Measurements from ENCODE around the gene ADAMTS17.
A peak's percentile ranks its signal among the peaks of the same experiment; 100 is the strongest.

The ADAMTS17 gene

DNA sequence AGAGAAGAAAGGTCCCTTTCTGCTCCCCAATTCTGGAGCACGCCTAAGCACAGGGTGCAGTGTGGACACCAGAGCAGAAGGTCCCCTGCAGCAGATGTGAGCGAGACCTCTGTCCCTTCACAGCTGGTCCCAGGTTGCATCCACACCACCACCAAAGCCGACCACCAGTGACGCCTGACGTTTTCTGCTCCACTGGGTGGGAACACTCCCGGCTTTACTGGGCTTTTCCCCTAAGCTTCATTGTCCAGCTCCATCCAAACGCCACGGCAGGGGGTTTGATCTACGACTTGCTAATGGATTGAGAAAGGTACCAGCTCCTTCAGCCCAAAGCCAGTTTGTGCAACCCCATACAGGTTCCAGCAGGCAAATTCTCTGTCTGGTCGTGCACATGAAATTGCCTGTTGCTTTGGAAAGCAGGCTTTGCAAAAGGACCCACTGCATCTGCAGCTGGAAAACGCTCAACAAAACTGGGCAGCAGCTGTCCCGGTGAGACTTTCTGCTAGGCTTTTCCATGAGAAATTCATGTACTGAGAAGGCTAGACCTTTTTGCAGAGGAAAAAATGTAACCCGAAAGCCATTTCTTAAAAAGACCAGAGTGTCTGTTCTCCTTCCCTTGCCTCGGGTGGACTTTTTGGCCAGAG lies 31.1 kb downstream of the ADAMTS17 start:
- no peak overlapping the region for H3K27ac ChIP-seq
- DNase-seq (ENCODE audit: low read depth, low spot score), result no peak

DNA sequence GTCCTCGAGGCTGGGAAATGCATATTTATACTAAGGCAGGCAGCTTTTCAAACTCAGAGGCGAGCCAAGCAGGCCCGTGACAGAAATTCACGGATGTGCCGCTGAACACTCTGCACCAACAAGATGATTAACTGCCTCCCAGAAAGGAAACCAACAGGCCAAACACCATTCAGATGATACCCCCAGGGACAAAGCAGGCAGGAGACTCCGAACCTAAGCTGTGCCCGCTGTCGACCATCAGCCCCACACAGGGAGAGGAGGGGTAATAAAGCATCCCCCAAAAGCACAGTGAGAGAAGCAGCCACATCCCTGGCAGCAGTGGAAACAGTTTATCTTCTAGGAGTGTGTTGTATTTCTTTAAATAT lies 31.8 kb downstream of the ADAMTS17 start:
- no peak overlapping the region for H3K27ac ChIP-seq
- DNase-seq (ENCODE audit: low read depth, low spot score), result no peak

DNA sequence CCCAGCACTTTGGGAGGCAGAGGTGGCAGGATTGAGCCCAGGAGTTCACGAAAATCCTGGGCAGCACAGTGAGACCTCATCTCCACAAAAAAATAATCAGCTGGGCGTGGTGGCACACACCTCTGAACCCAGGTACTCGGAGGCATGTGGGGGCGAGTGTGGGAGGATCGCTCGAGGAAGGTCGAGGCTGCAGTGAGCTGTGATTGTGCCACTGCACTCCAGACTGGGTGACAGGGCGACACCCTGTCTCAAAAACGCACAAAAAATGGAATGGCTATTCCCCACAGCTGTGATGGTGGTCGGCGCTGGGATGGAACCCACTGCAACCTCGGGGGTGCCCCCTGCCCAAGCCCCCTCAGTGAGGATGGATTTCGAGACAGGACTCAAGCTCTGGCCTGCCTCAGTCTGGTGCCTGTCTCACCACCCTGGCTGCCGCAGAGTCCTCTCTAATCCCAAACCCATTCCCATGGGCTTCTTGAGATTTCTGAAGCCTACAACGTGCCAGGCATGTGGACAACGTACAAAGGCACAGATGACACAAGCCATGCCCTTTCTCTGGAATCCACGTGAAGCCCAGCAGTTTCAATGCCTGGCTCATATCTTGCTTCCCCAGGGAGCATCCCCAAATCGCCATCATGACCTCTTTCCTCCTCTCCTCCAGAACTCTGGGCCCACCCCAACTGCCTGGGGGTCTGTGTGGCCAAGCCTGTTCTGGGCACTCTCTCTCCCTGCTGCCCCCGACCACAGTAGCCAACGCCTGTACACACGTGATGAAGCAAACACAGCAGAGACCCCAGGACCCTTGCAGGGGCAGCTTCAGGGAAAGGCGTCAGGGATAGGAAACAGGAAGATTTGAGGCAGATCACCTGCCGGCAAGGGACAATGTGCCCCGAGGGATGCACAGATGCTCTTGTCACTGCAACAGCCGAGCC lies 32.4 kb downstream of the ADAMTS17 start:
- no peak overlapping the region for H3K27ac ChIP-seq
- no peak for DNase-seq (ENCODE audit: low read depth, low spot score)

DNA sequence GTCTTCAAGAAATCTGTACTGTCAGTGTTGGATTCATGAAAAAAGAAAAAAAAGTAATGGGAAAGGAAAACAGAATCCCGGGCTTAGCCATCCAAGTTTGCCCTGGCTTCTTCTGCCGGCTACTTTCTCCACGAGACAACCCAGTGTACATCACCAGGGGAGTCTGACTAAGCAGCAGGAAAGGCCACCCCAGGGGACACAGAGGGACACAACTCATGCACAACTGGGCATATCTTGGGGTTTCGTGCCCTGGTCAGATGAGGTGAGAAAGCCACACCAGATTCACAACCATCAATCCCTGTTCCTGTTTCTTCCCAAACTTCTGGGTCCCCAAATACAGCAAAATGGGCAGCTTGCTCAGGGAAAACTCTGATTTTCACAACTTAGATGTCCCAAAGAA lies 33.2 kb downstream of the ADAMTS17 start:
- DNase-seq (ENCODE audit: low read depth, low spot score), result no peak
- no peak overlapping the region for H3K27ac ChIP-seq

DNA sequence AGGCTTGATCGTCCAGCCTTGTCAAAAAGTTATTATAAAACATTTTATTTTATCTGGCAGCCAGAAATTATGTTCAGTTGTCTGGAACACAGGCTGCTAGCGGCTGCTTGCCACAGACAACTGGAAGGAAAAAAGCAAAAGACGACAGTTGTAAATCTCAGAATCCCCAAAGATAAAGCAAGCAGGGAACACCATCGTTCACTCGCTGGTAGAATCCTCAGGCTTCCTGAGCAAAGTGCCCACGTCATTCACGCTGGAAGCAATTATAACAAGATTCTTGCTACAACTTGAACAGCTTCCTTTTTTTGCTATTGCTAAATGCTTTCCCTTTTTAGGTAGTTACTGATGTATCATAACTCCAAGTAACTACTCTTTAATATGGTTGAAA lies 33.6 kb downstream of the ADAMTS17 start:
- H3K27ac ChIP-seq, result no peak overlapping the region
- DNase-seq (ENCODE audit: low read depth, low spot score), result no peak

DNA sequence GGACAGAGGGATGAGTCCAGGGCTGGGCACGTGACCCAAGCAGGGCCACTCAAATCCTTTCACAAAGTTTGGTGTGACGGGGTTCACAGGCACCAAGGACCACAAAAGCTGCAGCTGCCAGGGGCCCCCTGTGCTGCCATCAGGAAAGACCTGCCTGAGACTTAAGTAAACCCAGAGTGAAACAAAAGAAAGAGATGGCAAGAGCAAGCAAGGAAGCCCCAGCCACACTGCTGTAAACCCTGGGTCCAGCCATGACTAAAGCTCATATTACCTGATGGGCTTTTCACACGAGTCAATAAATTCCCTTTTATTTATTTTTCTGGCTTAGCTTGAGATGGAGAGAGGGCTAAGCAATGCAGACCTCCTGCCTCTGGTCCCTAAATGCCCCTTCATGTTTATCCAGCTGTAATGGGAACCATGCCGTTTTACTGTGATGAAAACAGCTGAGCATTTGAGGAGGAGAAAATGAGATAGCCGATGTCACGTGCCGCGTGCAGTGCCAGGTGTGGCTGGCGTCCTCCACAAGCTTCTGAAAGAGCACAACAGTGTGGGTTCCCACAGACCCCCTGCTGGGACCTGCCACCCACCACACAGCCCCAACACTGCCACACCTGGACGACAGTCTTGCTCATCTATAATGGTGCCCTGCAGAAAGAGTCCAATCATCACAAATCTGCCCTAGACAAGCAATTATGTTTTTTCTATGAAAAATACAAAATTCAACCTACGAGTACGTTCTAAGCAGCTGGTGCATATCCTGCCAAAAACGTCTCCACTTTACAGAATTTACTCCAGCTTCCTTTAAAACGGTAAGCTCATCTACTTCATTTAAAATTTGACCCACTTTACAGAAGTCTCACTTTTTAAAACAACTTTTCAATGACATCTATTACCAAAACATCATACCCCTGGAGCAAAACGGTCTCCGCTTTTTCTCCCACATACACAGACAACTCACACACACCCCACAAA lies 34.2 kb downstream of the ADAMTS17 start:
- DNase-seq (ENCODE audit: low read depth, low spot score), result no peak
- H3K27ac ChIP-seq, result no peak overlapping the region

DNA sequence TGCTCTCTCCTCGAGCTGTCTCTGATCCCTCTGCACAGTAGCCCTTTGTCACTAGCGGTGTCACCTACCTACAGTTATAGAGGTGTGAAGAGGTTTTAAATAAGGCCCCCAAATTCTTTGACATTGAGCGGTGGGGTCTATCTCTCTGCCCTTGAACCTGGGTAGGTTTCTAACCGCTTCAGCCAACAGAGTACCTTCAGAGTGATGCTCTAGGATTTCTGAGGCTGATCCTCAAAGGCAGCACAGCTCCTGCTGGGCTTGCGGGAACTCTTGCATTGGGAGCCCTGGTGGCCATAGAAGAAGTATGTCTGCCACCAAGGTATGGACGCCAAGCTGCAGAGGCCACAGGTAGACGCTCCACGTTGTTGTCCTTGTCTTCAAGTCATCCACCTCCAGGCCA lies 35.7 kb downstream of the ADAMTS17 start:
- no peak for DNase-seq (ENCODE audit: low read depth, low spot score)

DNA sequence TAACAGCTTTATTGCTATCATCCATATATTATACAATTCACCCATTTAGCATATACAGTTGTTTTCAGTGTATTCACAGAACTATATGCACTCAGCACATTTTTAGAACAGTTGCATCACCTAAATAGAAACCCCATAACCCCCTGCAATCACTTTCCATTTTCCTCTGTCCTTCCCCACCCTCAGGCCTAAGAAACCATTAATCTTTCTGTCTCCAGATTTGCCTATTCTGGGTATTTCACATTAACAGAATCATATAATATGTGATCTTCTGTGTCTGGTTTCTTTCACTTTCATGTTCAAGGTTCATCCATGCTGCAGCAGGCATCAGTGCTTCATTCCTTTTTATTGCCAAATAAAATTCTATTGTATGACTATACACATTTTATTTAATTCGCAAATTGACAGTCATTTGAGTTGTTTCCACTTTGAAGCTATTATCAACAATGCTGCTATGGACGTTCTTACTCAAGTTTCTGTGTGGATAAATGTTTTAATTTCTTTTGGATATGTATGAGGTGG lies 39.8 kb downstream of the ADAMTS17 start:
- no peak for DNase-seq (ENCODE audit: low read depth, low spot score)
- no peak overlapping the region for H3K27ac ChIP-seq

More for the DNA sequence above, 35.7 kb downstream of the ADAMTS17 start:
- no peak overlapping the region for H3K27ac ChIP-seq

DNA sequence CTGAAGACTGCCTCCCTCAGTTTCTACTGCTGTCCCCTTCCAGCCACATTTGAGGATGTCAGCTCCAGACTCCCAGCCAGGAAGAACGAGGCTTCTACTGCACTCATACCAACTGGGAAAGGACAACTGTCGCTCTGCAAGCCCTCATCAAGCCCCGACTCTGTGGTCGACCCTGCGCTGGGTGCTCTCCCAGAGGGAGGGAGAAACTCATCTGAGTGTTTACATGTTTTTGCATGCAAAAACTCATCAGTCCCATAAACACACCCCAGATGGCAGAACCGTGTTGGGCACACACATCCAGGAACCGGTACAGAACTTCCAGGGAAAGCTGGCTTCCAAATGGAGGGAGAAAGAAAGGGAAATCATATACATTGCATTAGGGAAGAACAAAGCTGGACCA lies 43.5 kb downstream of the ADAMTS17 start:
- H3K27ac ChIP-seq, result no peak overlapping the region
- DNase-seq (ENCODE audit: low read depth, low spot score), result no peak

DNA sequence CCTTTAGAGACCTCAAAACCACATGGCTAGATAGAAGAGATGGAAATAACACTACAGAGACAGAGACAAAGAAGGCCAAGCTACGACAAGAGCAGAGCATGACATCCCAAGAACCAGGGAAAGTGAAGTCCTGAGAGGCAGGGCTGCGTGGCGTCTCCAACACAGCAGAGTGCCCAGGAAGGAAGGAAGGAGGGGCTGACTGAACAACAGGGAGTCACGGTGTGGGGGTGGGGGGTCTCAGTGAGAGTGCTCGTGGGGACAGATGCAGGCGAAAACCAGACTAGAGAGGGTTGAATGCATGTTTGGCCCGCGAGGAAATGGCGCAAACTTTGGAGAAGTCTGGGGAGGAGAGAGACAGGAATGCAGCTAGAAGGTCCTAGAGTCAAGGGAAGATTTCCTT lies 44.0 kb downstream of the ADAMTS17 start:
- no peak for DNase-seq (ENCODE audit: low read depth, low spot score)
- H3K27ac ChIP-seq, result no peak overlapping the region

DNA sequence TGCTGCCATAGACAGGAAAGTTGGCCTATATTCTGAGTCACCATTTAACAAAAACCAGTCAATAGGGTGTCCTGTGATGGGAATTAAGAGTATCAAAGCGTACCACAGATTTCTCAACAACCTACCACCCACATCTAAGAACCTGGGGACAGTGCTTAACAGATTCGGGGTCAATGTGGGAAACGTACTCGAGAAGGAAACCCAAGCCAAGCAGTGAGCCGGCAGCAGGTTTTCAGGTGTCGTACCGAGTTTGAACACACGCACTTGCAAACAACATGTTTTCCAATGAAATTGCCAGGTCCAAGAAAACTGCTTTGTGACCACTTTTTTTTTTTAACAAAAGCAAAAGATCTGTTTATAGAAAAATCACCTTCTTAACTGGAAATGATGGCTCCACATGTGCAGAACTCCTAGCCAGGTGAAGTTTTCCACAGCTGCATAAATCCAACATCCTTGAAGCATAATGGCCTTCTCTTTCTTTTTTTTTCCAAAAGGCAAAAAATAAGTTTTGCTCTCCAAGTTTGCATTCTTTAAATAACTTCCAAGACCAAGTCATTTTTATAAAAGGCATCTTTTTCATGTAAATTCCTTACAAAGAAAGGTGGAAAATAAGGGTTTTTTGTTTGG lies 45.7 kb downstream of the ADAMTS17 start:
- no peak for DNase-seq (ENCODE audit: low read depth, low spot score)
- H3K27ac ChIP-seq, result no peak overlapping the region

DNA sequence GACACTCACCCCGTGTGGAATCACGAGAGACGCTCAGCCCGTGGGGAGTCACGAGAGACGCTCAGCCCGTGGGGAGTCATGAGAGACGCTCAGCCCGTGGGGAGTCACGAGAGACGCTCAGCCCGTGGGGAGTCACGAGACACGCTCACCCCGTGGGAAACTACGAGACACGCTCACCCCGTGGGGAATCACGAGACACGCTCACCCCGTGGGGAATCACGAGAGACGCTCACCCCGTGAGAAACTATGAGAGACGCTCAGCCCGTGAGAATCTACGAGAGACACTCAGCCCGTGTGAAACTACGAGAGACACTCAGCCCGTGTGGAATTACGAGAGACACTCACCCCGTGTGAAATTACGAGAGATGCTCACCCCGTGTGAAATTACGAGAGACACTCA lies 49.8 kb downstream of the ADAMTS17 start:
- DNase-seq (ENCODE audit: low read depth, low spot score), result no peak
- H3K27ac ChIP-seq, result no peak overlapping the region

DNA sequence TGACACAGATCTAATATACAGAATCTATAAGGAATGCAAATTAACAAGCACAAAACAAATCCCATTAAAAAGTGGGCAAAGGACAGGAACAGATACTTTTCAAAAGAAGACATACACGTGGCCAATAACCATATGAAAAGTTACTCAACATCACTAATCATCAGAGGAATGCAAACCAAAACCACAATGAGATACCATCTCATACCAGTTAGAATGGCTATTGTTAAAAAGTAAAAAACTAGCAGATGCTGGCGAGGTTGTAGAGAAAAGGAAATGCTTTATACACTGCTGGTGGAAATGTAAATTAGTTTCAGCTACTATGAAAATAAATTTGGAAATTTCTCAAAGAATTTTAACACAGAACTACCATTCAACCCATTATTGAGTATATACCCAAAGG lies 50.7 kb downstream of the ADAMTS17 start:
- peak; percentile 18 for DNase-seq (ENCODE audit: low read depth, low spot score)
- H3K27ac ChIP-seq, result no peak overlapping the region

DNA sequence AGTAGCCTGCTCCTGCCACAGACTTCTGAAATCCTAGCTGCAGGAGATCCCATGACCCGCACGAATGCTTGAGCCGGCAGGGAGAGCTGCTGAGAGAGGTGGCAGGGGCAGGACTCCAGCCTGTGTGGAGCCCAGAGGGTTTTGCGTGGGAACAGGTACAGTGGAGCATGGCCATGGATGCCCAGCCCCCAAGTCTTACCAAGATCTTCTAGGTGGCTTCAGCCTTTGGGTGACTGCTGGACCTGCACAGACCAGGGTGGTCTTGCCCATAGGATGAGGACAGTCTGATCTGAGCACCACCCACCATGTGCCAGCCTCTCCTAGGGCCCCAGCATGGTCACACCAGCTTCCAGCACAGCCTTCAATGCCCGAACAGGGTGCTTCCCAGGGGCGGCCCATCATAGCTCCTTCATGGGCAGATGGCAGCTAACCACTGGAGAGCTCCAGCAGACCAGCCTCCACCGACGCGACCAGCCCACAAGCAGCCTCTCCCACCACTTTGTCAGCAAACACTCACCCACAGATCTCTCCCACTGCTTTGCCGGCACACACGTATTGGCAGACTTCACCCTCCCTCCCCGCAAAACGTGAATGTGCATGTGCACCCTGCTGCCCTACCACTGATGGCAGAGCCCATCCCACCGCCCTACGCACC lies 56.0 kb downstream of the ADAMTS17 start:
- DNase-seq (ENCODE audit: low read depth, low spot score), result no peak
- H3K27ac ChIP-seq, result no peak overlapping the region

DNA sequence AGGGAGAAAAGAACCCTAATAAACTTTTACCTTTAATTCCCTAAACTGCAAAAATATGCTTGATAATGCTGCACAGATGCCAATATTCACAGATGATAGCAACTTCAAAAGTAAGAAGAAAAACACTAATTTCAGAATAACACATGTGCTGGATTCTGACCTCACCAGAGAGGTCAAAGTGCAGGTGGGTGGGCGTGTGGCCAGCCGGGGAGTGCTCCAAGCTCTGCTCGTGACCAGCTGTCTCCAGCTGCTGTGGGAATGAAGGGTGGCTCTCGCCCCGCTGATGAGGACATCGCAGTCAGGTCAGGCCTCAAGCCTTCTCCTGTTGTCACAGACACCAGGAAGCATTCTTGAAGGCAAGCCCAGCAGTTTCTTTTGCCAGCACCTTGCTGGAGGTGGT lies 57.1 kb downstream of the ADAMTS17 start:
- no peak overlapping the region for H3K27ac ChIP-seq
- no peak for DNase-seq (ENCODE audit: low read depth, low spot score)

DNA sequence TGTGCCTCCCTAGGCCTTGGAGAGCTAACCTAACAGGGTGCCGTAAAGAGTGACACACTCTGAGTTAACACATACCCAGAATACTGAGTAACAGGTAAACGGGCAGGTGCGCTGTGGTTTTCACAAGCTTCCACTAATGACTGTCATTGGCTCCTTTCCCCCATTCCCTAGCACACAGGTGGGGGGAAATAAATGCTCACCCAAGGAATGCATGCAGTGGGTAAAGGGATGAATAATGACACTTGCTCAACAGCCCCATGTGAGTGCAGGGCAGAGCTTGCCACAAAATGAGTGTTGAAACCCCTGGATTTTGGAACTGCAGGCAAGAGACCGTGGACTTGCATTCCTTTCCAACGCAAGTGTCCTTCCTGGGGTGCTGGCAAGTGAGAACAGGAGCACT lies 57.6 kb downstream of the ADAMTS17 start:
- peak; percentile 82 for DNase-seq (ENCODE audit: low read depth, low spot score)
- H3K27ac ChIP-seq, result peak overlapping the region; percentile 46

DNA sequence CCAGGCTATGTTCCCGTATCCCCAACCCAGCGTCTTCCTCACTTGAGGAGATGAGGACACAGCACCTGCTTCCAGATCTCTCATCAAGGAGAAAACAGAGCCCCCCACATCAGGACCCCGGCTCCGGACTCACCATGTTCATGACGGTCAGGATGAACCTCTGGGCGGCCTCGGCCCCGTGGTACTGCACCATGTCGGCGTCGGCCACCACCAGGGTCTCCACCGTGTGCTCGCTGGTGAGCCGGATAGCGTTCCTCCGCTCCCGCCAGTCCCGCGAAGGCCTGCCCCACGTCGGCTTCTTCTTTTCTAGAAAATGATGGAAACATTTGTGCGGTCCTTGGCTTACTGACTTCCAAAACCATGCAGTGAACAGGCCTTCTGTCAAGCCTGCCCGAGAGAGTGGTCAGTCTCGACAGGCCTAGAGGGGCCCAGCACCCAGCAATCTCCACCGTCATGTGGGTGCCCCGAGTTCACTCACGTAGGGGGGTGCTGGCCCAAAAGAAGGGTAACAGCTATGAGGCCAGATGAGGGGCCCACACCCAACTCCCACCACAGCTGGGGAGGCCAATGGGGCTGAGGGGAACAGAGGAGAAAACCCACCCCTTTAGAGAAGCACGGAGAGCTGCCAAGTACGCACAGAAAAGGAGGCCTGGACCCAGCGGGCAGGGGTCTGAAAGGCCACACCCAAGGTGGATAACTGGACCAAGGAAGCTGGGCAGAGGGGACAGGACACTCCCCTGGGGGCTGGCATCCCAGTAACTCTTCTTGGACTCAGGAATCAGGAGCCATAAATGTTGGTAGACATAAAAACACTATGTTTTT lies 60.5 kb downstream of the ADAMTS17 start:
- DNase-seq (ENCODE audit: low read depth, low spot score), result no peak
- no peak overlapping the region for H3K27ac ChIP-seq

DNA sequence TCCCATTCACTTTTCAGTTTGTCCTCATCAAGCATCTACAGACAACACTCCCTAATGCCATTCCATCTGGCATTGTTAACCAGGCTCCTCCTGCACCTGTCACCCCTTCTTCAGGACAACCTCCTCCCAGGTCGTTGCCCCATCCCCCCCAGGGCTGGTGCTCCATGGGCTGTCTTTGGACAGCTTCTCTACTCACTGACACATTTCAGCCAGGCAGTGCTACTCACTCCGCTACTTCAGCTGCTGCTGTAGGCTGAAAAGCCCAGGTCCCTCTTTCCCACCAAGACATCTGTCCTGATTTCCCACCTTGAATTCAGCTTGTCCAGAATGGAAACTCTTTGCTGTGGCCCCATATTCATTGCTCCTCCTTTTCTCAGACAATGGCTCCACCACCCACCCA lies 61.9 kb downstream of the ADAMTS17 start:
- H3K27ac ChIP-seq, result no peak overlapping the region
- no peak for DNase-seq (ENCODE audit: low read depth, low spot score)

DNA sequence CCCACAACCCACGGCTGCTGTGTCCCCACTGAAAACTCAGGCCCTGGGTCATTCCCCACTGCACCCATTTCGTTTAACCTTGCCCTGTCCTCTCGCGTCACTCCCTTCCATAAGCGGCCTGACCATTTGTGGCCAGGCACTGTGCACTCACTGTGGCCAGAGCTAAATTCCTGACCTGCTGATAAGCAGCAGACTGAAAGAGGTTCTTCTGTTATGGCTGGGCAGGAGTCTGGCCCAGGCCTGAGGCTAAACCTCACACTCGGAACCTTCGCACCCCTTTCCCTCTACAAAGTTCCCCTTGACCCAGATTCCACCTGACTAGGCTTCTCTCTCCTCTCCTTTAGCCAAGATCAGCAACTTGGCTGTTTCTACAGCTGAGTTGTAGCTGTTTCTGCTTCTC lies 62.3 kb downstream of the ADAMTS17 start:
- no peak overlapping the region for H3K27ac ChIP-seq

More for the DNA sequence above, 62.3 kb downstream of the ADAMTS17 start:
- no peak for DNase-seq (ENCODE audit: low read depth, low spot score)

All from epithelial cell of prostate (primary cell).